MM.1S (cell line): ENCODE results near the gene SKAP2.

ENCODE experiments used
- CTCF ChIP-seq: fragments of 300-600 bp; sonication (generic); IDR thresholded peaks from 2 replicates; pipeline ENCODE4 v1.5.1; 2016; ENCODE audit warnings: antibody characterized with exemption, low read length, mixed read lengths
- EZH2 ChIP-seq: fragments of 300-600 bp; sonication (generic); optimal IDR thresholded peaks from 2 replicates; pipeline ENCODE3; 2017; ENCODE audit warnings: low read depth, mild to moderate bottlenecking, antibody characterized with exemption, low read length, mixed read lengths

- no peak for TF ChIP-seq CTCF
- TF ChIP-seq EZH2, result no peak
Observed at GRCh38 chr7:26694141-26694540, 170.2 kb downstream of the SKAP2 start.
